Astrocyte (in vitro differentiated cells and primary cell): ENCODE data around the gene SNX3. TPM values are rescaled to one million over a fixed set of nuclear protein-coding genes. Genes with fewer than 3 reads are reported as not detected.

ENCODE experiments used
- DNase-seq: peaks from one replicate; pipeline ENCODE4 v3.0.0-alpha.2; 2010; ENCODE audit warnings: low read depth
- FAIRE-seq: peaks from 2 replicates; lab custom pipeline; 2011; peaks lifted over from hg19 to GRCh38; lab: Jason Lieb, UNC
- H2AFZ ChIP-seq: 2 replicates; pipeline ENCODE4 v1.6.0; 2012; ENCODE audit warnings: low read depth, low read length, inconsistent platforms
- H3K27ac ChIP-seq: 2 replicates; pipeline ENCODE4 v1.5.1; 2011; ENCODE audit warnings: low read depth, low read length, inconsistent platforms
- H3K27me3 ChIP-seq: 2 replicates; pipeline ENCODE4 v1.6.0; 2011; ENCODE audit warnings: low read length, inconsistent platforms; ENCODE audit not compliant: insufficient read depth
- H3K36me3 ChIP-seq: 2 replicates; pipeline ENCODE4 v1.5.1; 2011; ENCODE audit warnings: low read length, inconsistent platforms; ENCODE audit not compliant: insufficient read depth
- H3K4me1 ChIP-seq: 2 replicates; pipeline ENCODE4 v1.5.1; 2011; ENCODE audit warnings: low read length, inconsistent platforms; ENCODE audit not compliant: insufficient read depth
- H3K4me2 ChIP-seq: 2 replicates; pipeline ENCODE4 v1.6.0; 2012; ENCODE audit warnings: low read length, inconsistent platforms
- H3K4me3 ChIP-seq: 2 replicates; pipeline ENCODE4 v1.5.1; 2011; ENCODE audit warnings: low read depth, mild to moderate bottlenecking, low read length, inconsistent platforms; ENCODE audit not compliant: insufficient read depth
- H3K79me2 ChIP-seq: 2 replicates; pipeline ENCODE4 v1.6.0; 2012; ENCODE audit warnings: mild to moderate bottlenecking, low read length, inconsistent platforms; ENCODE audit not compliant: insufficient read depth
- H3K9ac ChIP-seq: 2 replicates; pipeline ENCODE4 v1.6.0; 2012; ENCODE audit warnings: mild to moderate bottlenecking, low read length, inconsistent platforms
- H3K9me3 ChIP-seq: 2 replicates; pipeline ENCODE4 v1.5.1; 2012; ENCODE audit warnings: low read depth, mild to moderate bottlenecking, low read length, inconsistent platforms; ENCODE audit not compliant: insufficient read depth
- H4K20me1 ChIP-seq: 2 replicates; pipeline ENCODE4 v1.6.0; 2012; ENCODE audit warnings: low read length, inconsistent platforms; ENCODE audit not compliant: insufficient read depth
- H3K27ac Mint-ChIP-seq: one replicate; pipeline ENCODE4 v1.8.0; 2021; ENCODE audit warnings: mild to moderate bottlenecking, mixed read lengths; ENCODE audit not compliant: unreplicated experiment
- H3K27me3 Mint-ChIP-seq: one replicate; pipeline ENCODE4 v1.8.0; 2021; ENCODE audit warnings: low read depth, mixed read lengths; ENCODE audit not compliant: unreplicated experiment
- H3K36me3 Mint-ChIP-seq: one replicate; pipeline ENCODE4 v1.8.0; 2021; ENCODE audit warnings: low read depth, mixed read lengths; ENCODE audit not compliant: unreplicated experiment
- H3K4me1 Mint-ChIP-seq: one replicate; pipeline ENCODE4 v1.8.0; 2021; ENCODE audit warnings: low read depth, mixed read lengths; ENCODE audit not compliant: unreplicated experiment
- H3K4me3 Mint-ChIP-seq: one replicate; pipeline ENCODE4 v1.8.0; 2021; ENCODE audit warnings: mild to moderate bottlenecking, moderate library complexity, mixed read lengths; ENCODE audit not compliant: unreplicated experiment
- H3K9me3 Mint-ChIP-seq: one replicate; pipeline ENCODE4 v1.8.0; 2021; ENCODE audit warnings: mild to moderate bottlenecking, mixed read lengths; ENCODE audit not compliant: unreplicated experiment
- CTCF ChIP-seq: IDR thresholded peaks from 2 replicates; pipeline ENCODE4 v1.5.1; 2011; ENCODE audit warnings: low read depth, mild to moderate bottlenecking, inconsistent platforms, low read length, moderate library complexity; ENCODE audit not compliant: insufficient read depth
- EZH2 ChIP-seq: IDR thresholded peaks from 2 replicates; pipeline ENCODE4 v1.6.1; 2012; ENCODE audit warnings: mild to moderate bottlenecking, low read length, inconsistent platforms; ENCODE audit not compliant: insufficient read depth
- total RNA-seq: library from RNA; stranded (reverse); gene quantifications from 2 replicates; pipeline ENCODE4 v1.2.1, GENCODE V29; 2021

Gene SNX3
- total RNA-seq, 1 donor from 2014 or later: 165 TPM

- Histone ChIP-seq H3K27me3 (peaks cover 2% of the 10 kb centered on the region), H2AFZ (no peak overlapping the region), H3K27ac (no peak overlapping the region), H3K36me3 (no peaks in the 10 kb centered on the region), H3K4me3 (no peak overlapping the region), H3K79me2 (no peaks in the 10 kb centered on the region), H3K4me2 (no peak overlapping the region), H4K20me1 (no peaks in the 10 kb centered on the region), H3K9me3 (no peaks in the 10 kb centered on the region), H3K9ac (no peak overlapping the region), H3K4me1 (peaks cover under 1% of the 10 kb centered on the region)
- no peak overlapping the region for H3K4me3 Mint-ChIP-seq
- no peak for DNase-seq
- no peaks in the 10 kb centered on the region for H3K4me1 Mint-ChIP-seq
- H3K27ac Mint-ChIP-seq: no peak overlapping the region
- H3K27me3 Mint-ChIP-seq: peaks cover 10% of the 10 kb centered on the region
- peaks cover 8% of the 10 kb centered on the region for H3K36me3 Mint-ChIP-seq
- no peak for FAIRE-seq
- no peaks in the 10 kb centered on the region for H3K9me3 Mint-ChIP-seq
- TF ChIP-seq EZH2: no peak
- no peak for TF ChIP-seq CTCF
Observed at GRCh38 chr6:108195209-108195608, 65.6 kb downstream of the SNX3 start.

- H3K36me3 ChIP-seq: no peaks in the 10 kb centered on the region
- DNase-seq (no peak), FAIRE-seq (no peak)
- H2AFZ ChIP-seq: no peak overlapping the region
- peaks cover 2% of the 10 kb centered on the region for H3K27me3 ChIP-seq
- H3K4me1 Mint-ChIP-seq: no peaks in the 10 kb centered on the region
- no peaks in the 10 kb centered on the region for H3K9me3 ChIP-seq
- H3K27me3 Mint-ChIP-seq: peaks cover 10% of the 10 kb centered on the region
- no peaks in the 10 kb centered on the region for H3K79me2 ChIP-seq
- no peak for TF ChIP-seq CTCF
- TF ChIP-seq EZH2: no peak
- H3K4me1 ChIP-seq: no peaks in the 10 kb centered on the region
- H3K9ac ChIP-seq: no peak overlapping the region
- H3K9me3 Mint-ChIP-seq: no peaks in the 10 kb centered on the region
- no peak overlapping the region for H3K4me3 ChIP-seq
- peaks cover 3% of the 10 kb centered on the region for H3K36me3 Mint-ChIP-seq
- H3K27ac Mint-ChIP-seq: no peak overlapping the region
- no peak overlapping the region for H3K27ac ChIP-seq
- H4K20me1 ChIP-seq: no peaks in the 10 kb centered on the region
- no peak overlapping the region for H3K4me2 ChIP-seq
- H3K4me3 Mint-ChIP-seq: no peak overlapping the region
Observed at GRCh38 chr6:108194503-108194902, 66.3 kb downstream of the SNX3 start.

- no peak overlapping the region for H3K9ac ChIP-seq
- H3K4me1 Mint-ChIP-seq: no peaks in the 10 kb centered on the region
- H3K27ac Mint-ChIP-seq: no peak overlapping the region
- no peak overlapping the region for H3K4me3 ChIP-seq
- no peaks in the 10 kb centered on the region for H4K20me1 ChIP-seq
- peak overlapping the region; percentile 56 for H3K4me3 Mint-ChIP-seq
- peaks cover 16% of the 10 kb centered on the region for H3K27me3 Mint-ChIP-seq
- H3K4me1 ChIP-seq: no peaks in the 10 kb centered on the region
- H3K79me2 ChIP-seq: no peaks in the 10 kb centered on the region
- H3K4me2 ChIP-seq: no peak overlapping the region
- H3K9me3 Mint-ChIP-seq: no peaks in the 10 kb centered on the region
- H3K36me3 Mint-ChIP-seq: peaks cover 3% of the 10 kb centered on the region
- no peak overlapping the region for H3K27ac ChIP-seq
- H3K27me3 ChIP-seq: peaks cover 4% of the 10 kb centered on the region
- no peaks in the 10 kb centered on the region for H3K9me3 ChIP-seq
- TF ChIP-seq EZH2 (no peak), CTCF (no peak)
- no peak overlapping the region for H2AFZ ChIP-seq
- FAIRE-seq: no peak
- no peak for DNase-seq
- no peaks in the 10 kb centered on the region for H3K36me3 ChIP-seq
Observed at GRCh38 chr6:108193835-108194234, 67.0 kb downstream of the SNX3 start.
